Stimulated activated CD4-positive, alpha-beta T cell treated with anti-CD3 and anti-CD28 coated beads, Interleukin-4, amount 100 ng/mL, for 48 hours (primary cell): ENCODE measurements around the gene UNG.
"Not testable (repeated sequence)": the region's sequence is repeated elsewhere in the genome, so short reads cannot be mapped to it uniquely, and the experiment has no call there.

Experiments
- DNase-seq, 2 donors: peaks; one replicate each; pipeline ENCODE4 v3.0.0-alpha.2; 2020; ENCODE audit warnings: low read depth in 2 of 2

The UNG gene

DNA sequence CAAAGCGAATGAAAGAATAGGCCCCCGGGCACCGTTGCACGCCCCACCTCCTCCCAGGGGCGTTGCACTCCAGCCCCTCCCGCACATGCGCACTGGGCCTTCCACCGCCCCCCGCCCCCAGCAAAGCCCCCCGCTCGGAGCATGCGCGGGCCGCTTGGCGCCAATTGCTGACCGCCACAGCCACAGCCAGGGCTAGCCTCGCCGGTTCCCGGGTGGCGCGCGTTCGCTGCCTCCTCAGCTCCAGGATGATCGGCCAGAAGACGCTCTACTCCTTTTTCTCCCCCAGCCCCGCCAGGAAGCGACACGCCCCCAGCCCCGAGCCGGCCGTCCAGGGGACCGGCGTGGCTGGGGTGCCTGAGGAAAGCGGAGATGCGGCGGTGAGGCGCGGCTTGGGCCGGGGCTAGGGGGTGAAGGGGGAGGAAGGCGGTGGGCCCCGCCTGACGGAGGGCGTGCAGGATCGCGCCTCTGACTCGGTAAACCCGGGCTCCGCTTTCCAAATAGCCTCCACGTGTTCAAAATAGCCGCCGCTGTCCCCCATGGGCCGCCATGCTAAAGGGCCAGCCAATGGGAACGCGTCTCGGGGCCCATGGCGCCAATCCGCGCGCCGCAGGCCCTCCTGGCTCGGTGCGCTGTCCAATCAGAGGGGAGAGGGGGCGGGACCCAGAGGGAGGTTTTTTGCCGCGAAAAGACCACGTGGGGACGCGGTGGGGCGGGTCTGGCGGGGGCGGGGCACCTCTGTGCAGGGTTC is at the start of gene UNG:
Gene UNG, plus strand, starts transcription at position 163 of the 748 bp plus-strand sequence. Its CDS starts 83 bp downstream, at position 246.
- peak; percentile 95 to 96 for DNase-seq

DNA sequence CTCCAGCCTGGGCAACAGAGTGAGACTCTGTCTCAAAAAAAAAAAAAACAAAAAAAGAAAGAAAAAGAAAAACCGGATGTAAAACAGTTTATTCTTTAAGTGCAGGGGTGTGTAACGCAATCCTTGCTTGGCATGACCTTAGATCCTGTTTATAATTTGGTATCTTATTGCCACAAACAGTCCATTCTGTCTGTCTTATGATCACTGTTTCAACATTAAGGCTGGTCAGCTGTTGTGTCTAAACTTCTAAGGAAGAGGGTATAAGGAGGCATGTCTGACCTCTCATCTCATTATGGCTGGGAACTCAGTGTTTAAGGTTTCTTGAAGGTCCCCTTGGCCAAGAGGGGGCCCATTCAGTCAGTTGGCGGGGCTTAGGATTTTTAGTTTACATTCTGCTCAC is 48.7 kb upstream of the UNG start:
- not testable (repeated sequence) for DNase-seq

DNA sequence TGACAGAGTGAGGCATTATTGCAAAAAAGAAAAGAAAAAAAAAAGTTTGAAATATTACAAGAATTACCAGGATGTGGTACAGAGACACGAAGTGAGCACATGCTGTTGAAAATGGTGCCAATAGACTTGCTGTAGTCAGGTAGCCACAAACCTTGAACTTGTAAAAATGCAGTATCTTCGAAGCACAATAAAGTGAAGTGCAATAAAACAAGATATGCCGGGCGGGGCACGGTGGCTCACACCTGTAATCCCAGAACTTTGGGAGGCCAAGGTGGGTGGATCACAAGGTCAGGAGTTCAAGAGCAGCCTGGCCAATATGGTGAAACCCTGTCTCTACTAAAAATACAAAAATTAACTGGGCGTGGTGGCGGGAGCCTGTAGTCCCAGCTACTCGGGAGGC is 47.6 kb upstream of the UNG start:
- not testable (repeated sequence) for DNase-seq

DNA sequence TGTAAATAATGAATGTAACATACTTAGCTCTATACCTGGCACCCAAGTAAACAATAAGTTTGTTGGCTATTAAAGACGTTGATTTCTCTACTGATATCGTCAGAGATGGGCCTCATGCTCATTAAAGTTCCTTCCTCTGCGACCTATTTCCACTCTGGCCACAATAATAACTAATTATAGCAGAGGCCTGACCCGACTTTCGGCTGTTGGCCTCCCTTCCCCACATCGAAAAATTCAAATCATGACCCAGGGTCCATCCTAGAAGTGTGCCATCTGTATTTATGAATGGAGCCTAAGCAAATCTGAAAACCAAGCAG is 45.3 kb upstream of the UNG start:
- DNase-seq = no peak

DNA sequence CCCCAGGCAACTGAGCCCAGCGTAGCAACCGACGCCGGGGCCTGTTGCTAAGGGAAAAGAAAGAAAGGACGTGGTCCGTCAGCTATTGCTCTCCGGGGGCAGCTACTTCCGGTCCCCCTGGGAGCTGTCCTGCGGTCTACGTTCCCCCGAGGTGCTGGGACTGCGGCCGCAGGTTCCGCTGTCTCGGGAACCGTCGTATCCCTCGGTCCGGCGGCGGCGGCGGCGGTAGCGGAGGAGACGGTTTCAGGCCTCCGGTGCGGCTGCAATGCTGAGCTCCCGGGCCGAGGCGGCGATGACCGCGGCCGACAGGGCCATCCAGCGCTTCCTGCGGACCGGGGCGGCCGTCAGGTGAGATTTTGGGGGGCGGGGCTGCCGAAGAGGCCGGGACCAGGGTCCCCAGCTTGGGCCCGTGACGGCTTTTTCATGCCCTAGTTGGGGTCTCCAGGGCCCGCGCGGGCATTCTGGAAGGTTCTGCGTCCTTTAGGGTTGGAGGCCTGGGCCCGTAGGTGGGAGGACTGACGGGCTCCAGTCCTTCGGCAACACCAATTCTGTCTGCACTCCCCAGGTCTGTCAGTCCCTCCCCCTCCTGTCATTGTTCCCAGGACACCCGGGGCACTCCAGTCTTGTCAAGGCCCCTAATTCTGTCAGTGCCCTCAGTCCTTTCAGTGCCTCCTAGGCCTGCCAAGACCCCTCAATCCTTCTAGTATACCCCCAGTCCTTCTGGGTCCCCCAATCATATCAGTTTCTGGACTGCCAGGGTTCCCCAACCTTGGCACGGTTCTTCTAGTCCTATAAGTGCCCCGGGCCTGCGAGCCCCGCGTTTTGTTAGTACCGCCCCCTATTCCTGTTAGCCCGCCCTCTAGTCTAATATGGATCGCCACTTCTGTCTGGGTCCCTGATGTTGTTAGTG is 44.7 kb upstream of the UNG start, which contains the start of gene USP30:
Gene USP30, plus strand, starts transcription at position 163 of the 910 bp plus-strand sequence. Its CDS starts 103 bp downstream, at position 266.
- DNase-seq = peak; percentile 75 to 78

DNA sequence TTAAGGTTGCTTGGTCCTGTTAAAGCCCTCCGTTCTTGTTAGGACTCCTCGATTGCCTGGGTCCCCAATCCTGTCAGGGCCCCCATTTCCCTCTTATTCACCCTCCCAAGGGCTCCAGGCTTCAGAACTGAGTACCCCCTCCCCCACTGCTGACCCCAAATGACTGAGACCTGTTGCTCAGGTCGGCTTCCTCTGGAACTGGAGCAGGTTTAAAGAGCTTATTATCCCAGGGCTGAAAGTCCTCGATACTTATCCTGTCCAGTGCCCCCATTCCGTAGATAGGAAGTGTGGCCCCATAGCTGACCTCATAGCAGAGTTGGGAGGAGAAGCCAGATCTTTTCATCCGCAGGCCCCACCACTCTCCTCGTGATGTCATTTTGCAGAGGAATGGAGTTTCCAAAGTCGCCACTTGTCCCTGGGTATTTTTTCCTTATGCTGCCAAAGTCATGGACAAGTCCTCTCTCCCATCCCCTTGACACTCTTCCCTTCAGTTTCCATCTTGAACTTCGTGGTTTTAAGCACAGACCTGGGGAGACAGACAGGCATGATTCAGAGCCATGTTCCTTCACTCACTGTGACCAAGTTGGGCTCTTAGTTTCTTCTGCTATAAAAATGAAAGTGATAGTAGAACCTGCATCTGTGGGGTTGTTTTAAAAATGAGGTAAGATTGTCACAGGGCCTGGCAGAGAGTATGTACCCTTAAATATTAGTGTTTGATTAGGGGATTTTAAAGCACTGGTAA is 43.8 kb upstream of the UNG start:
- peak; percentile 4 to 5 for DNase-seq

DNA sequence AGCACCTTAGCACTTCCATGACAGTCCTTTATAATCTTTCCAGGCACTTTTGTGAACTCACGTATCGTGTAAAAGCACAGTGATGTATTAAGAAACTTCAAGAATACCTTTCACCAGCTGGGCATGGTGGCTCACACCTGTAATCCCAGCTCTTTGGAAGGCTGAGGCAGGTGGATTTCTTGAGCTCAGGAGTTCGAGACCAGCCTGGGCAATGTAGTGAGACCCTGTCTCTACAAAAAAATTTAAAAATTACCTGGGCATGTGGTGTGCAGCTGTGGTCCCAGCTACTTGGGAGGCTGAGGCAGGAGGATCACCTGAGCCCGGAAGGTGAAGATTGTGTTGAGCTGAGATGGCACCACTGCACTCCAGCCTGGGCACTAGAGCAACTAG is 43.3 kb upstream of the UNG start:
- peak in 1 of 2 donors; percentile 1 for DNase-seq

DNA sequence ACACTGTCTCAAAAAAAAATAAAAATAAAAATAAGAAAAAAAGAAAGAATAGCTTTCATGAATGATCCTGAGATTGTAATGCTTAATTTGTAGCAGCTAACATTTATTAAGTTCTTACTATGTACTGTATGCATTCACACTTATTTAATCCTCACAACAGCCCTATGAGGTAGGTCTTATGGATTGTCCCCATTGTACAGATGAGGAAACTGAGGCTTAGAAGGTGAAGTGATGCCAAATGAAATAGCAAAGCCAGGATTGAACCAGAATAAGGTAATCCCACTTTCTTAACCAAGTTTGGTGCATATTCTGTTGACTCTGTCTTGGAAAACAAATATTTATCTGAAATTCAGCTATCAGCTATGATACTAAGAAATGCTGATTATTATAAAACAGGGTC is 42.9 kb upstream of the UNG start:
- no peak for DNase-seq

DNA sequence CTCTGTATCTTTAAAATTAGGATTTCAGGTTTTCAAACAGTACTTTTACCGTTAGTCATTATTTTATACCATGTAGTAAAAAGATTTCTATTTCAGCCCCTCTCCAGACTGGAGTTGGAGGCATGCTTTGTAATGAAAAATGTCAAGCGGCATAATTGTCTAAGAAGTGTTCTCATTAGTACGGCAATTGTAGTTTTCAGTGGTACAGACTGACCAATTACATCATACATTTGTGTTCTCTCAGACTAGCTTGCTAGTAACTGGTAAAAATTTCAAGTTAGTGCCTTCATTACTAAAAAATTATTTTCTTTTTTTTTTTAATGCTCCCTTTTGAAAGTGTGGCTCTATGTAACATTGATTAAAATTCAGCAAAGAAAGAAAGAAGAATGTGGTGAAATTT is 40.5 kb upstream of the UNG start:
- no peak for DNase-seq

DNA sequence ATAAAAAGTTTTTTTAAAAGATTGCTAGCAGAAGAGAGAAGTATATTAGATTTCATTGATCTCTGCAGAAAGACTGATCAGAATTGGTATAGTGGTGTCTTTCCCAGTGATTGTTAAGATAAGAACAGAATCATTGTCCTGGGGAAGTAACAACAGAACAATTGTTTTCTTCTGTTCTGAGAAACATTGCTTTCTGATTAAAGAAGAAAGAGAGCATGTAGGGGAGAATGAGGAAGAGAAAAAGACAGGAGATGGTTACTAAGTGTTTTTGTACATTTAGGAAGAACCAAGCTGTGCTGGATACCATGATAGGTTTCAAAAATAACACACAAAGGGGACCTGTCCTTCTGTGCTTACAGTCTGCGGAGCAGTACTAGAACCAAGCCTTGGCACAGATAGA is 40.0 kb upstream of the UNG start:
- DNase-seq = no peak

DNA sequence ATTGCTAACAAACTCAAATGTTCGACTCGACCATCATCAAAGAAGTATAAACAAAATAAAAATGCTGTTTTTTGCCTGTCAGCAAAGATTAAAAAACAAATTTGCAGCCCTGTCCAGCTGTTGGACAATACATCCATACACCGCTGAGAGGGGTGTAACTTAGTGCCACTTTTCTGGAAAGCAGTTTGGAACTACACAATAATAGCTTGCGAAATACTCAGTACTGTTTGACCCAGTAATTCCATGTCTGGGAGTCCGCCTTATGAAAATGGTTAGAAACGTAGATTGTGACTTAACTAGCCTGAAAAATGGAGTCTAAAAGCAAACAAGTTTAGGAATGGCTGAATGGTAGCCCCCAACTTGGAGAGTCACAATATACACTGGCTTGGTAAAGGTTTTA is 38.6 kb upstream of the UNG start:
- no peak for DNase-seq

DNA sequence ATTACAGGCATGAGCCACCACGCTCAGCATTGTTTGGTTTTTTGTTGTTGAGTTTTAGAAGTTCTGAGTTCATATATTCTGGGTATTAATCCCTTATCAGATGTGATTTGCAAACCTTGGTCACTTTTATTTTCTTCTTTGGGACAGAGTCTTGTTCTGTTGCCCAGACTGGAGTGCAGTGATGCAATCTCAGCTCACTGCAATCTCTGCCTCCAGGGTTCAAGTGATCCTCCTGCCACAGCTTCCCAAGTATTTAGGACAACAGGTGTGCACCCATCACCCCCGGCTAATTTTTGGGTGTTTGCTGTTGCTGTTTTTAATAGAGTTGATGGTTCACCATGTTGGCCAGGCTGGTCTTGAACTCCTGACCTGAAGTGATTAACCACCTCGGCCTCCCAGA is 33.3 kb upstream of the UNG start:
- DNase-seq = no peak

DNA sequence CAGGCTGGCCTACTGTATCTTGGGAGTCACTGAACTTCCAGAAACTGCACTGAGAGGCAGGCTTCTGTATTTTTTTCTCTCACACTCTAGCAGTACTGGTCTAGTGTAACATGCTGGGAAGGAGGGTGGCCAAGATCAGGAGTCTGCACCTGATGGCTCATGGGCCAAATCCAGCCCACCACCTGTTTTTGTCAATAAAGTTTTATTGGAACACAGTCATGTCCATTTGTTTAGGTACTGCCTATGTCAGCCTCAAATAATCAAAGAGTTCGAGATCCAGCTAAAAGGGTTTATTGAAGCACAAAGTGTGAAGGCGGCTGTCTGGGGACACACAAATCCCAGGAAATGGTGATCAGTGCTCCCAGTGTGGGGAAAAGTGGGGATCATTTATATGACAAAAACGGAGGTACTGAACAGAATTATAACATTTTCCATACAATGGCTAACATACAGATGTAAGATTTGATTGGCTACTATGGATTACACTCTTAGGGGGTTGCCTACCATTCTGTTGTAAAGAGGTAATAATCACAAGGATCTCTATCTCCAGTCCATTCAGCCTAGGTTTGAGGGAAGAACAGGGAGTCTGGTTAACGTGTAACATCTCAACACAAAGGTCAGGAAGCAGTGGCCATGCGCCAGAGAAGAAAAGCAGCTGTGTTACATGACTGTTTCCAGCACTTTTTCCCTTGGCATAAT is 32.1 kb upstream of the UNG start:
- no peak for DNase-seq

DNA sequence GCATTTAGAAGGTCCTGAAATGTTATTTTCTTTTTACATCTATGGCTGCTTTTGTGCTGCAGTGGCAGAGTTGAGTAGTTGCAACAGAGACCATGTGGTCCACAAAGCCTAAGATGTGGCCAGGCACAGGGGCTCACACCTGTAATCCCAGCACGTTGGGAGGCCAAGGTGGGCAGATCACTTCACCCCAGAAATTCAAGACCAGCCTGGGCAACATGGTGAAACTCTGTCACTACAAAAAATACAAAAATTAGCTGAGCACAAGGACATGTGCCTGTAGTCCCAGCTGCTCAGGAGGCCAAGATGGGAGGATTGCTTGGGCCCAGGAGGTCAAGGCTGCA is 31.6 kb upstream of the UNG start:
- DNase-seq = no peak

DNA sequence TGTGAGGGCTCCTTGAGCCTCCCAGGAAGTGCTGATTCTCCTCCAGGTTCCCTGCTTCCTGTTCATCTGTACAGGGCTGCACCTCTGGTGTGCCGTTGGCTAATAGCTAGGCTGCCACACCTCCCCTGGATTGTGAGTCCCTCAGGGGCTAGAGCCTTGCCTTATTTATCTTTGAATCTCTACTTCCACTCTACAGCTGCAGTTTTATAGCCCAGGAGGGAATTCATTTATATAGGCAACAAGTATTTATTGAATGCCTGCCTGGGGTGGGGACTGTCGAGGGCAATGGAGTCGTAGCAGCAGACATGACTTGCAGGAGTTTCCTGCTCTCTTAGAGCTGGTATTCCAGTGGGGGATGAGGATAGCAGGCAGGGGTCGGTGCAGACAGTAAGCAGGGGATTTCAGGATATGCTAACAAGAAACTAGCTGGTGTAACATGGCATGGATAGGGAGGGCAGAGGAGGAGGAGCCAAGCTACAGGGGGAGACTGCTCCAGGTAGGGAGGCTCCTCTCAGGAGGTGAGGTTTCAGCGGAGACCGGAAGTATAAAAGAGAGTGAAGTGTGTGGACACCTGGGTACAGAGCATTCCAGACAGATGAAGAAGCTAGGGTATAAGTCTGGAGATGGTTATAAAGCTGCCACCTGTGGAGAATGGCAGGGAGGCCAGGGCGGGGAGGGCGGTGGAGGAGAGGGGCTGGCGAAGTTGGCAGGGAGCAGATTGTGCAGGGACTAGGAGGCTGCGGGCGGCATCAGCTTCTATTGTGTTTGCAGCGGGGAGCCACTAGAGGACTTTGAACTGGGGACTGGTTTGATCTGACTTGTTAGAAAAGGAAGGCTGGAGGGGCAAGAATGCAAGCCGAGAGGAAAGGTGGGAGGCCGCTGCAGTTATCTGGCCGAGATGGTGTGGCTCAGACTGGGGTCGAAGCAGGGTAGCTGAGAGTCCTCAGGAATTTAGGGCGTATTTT is 27.8 kb upstream of the UNG start:
- no peak for DNase-seq

DNA sequence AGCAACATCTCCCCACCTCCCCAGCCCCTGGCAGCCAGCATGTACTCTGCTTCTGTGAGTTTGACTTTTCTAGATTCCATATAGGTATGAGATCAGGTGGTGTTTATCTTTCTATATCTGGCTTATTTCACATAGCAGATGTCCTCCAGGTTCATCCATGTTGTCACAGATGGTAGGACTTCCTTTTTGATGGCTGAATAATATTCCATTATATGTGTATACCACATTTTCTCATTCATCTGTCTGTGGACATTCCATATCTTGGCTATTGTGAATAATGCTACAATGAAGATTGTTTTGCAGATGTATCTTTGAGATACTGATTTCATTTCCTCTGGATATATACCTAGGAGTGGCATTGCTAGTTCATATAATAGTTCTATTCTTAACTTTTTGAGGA is 22.5 kb upstream of the UNG start:
- no peak for DNase-seq

DNA sequence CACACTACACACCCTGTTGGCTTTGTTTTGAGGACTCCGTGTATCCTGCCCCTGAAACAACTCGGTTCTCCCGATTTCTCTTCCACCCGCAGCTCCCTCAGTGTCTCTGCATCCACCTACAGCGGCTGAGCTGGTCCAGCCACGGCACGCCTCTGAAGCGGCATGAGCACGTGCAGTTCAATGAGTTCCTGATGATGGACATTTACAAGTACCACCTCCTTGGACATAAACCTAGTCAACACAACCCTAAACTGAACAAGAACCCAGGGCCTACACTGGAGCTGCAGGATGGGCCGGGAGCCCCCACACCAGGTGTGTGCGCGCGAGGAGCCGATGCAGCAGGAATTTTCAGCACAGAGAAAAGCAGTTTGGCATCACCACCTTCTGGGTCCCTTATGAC is 14.6 kb upstream of the UNG start:
- no peak for DNase-seq

DNA sequence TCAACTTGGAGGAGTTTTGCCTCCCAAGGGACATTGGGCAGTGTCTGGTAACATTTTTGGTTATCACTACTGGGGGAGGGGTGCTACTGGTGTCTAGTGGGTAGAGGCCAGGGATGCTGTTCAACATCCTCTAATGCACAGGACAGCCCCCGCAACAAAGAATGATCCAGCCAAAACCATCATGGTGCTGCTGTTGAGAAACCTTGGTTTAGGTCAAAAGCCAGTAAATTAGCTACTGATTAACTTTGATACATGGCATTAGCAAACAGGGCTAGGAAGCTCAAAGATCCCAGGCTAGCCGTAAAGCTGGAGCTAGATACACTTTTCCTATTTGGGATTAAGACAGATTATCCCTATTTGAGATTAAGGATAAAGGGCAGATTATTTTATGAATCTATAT is 13.0 kb upstream of the UNG start:
- DNase-seq = no peak

DNA sequence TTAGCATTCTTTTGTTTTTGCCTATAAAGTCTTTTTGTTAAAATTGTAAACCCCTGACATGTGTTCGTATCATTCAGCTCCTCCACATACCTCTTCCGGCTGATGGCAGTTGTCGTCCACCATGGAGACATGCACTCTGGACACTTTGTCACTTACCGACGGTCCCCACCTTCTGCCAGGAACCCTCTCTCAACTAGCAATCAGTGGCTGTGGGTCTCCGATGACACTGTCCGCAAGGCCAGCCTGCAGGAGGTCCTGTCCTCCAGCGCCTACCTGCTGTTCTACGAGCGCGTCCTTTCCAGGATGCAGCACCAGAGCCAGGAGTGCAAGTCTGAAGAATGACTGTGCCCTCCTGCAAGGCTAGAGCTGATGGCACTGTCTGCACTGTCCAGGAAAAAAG is 11.8 kb upstream of the UNG start:
- no peak for DNase-seq

DNA sequence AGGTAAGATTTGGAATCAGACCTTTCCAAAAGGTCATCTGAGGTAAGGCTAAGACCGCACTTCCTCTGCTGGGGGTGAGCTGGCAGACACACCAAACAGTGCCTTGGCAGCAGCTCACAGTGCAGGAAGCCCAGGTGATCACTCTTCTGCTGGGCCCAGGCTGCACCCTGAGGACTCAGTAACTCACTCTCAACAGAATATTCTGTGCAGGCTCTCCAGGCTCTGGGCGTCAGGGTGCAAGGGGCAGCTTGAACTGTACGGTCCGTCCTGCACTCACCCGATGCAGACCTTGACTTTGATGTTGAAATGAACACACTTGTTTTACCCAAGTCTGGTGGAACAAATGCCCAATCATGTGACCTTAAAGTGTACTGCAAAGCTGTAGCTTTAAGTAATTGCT is 10.1 kb upstream of the UNG start:
- no peak for DNase-seq

DNA sequence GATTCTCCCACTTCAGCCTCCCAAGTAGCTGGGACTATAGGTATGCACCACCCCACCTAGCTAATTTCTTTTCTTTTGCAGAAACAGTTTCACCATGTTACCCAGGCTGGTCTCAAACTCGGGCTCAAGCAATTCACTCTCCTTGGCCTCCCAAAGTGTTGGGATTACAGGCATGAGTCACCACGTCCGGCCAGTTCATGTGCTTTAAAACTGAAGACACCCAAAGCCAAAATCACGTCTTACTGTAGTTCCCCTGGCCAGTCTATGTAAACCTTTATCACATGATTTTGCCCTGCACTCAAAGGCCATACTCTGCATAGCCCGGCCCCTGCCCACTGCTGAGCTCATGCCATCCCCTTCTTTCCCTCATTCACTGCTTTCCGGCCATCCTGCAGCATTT is 8.6 kb upstream of the UNG start:
- DNase-seq = no peak
